ENCODE measurements around the gene NDUFAB1. TPM values are rescaled to one million over a fixed set of nuclear protein-coding genes. Genes with fewer than 3 reads are reported as not detected.

The NDUFAB1 gene
- total RNA-seq, 5 donors from 2014 or later (not counting 1 experiment from before 2014, with no cell fraction given) = 24.2 to 44.3 (median 41.0) TPM

GRCh38 chr16:23579371-23579770 lies 16.7 kb downstream of the NDUFAB1 start:
- Histone ChIP-seq H3K27ac (ENCODE audit: low read length) (no peak overlapping the region), H3K36me3 (ENCODE audit: control insufficient read depth in 2 of 2, extremely low read depth in 1 of 2, insufficient read depth in 1 of 2, low read length in 1 of 2) (peaks cover 0 to 37% of the 10 kb centered on the region in 2 donors), H3K9me3 (no peaks in the 10 kb centered on the region), H3K4me3 (ENCODE audit: control insufficient read depth in 1 of 2, extremely low read depth in 1 of 2, low read length in 1 of 2) (no peak overlapping the region), H3K4me1 (ENCODE audit: control insufficient read depth in 1 of 2, extremely low read depth in 1 of 2, insufficient read depth in 2 of 2, low read length in 2 of 2) (no peaks in the 10 kb centered on the region), H3K27me3 (replicated peaks in 1 of 2; ENCODE audit: control insufficient read depth in 2 of 2, extremely low read depth in 1 of 2, insufficient read depth in 2 of 2, low read length in 1 of 2) (no peaks in the 10 kb centered on the region)
- POLR2A ChIA-PET = no interaction called here
- ATAC-seq (replicated peaks in 1 of 4) (no peak), DNase-seq (no peak)
- Mint-ChIP-seq H3K27me3 (no peaks in the 10 kb centered on the region), H3K4me3 (no peak overlapping the region), H3K36me3 (peaks cover 28% of the 10 kb centered on the region), H3K9me3 (no peaks in the 10 kb centered on the region), H3K4me1 (no peaks in the 10 kb centered on the region), H3K27ac (no peak overlapping the region)
- WGBS (ENCODE audit: insufficient coverage) = no CpG with 5 or more reads among the region's 4 CpGs
- CTCF ChIA-PET = no interaction called here

GRCh38 chr16:23578101-23578830 lies 17.9 kb downstream of the NDUFAB1 start:
- DNase-seq (no peak), ATAC-seq (replicated peaks in 1 of 4) (no peak)
- POLR2A ChIA-PET = no interaction called here
- Histone ChIP-seq H3K4me1 (ENCODE audit: control insufficient read depth in 1 of 2, extremely low read depth in 1 of 2, insufficient read depth in 2 of 2, low read length in 2 of 2) (no peaks in the 10 kb centered on the region), H3K27ac (ENCODE audit: low read length) (no peak overlapping the region), H3K4me3 (ENCODE audit: control insufficient read depth in 1 of 2, extremely low read depth in 1 of 2, low read length in 1 of 2) (no peak overlapping the region), H3K9me3 (no peaks in the 10 kb centered on the region), H3K27me3 (replicated peaks in 1 of 2; ENCODE audit: control insufficient read depth in 2 of 2, extremely low read depth in 1 of 2, insufficient read depth in 2 of 2, low read length in 1 of 2) (no peaks in the 10 kb centered on the region), H3K36me3 (ENCODE audit: control insufficient read depth in 2 of 2, extremely low read depth in 1 of 2, insufficient read depth in 1 of 2, low read length in 1 of 2) (peaks cover 0 to 35% of the 10 kb centered on the region in 2 donors)
- WGBS (ENCODE audit: insufficient coverage) = 100% methylated on average over 2 of the region's 5 CpGs
- no peaks in the 10 kb centered on the region for H3K4me1 Mint-ChIP-seq
- CTCF ChIA-PET = no interaction called here
- peaks cover 24% of the 10 kb centered on the region for H3K36me3 Mint-ChIP-seq
- no peak overlapping the region for H3K27ac Mint-ChIP-seq
- no peak overlapping the region for H3K4me3 Mint-ChIP-seq
- no peaks in the 10 kb centered on the region for H3K9me3 Mint-ChIP-seq
- no peaks in the 10 kb centered on the region for H3K27me3 Mint-ChIP-seq

- Mint-ChIP-seq H3K36me3 (peaks cover 24% of the 10 kb centered on the region), H3K27ac (no peak overlapping the region)
- POLR2A ChIA-PET = no interaction called here
Measured at GRCh38 chr16:23577493-23577892, 18.6 kb downstream of the NDUFAB1 start.

GRCh38 chr16:23575834-23576233 lies 20.3 kb downstream of the NDUFAB1 start:
- WGBS (ENCODE audit: insufficient coverage) = no CpG with 5 or more reads among the region's 3 CpGs
- H3K4me3 Mint-ChIP-seq = no peak overlapping the region
- peaks cover 30% of the 10 kb centered on the region for H3K36me3 Mint-ChIP-seq
- no peak overlapping the region for H3K27ac ChIP-seq (ENCODE audit: low read length)
- no peaks in the 10 kb centered on the region for H3K9me3 Mint-ChIP-seq
- no peak for ATAC-seq (replicated peaks in 1 of 4)
- peaks cover 0 to 3% (median 0%) of the 10 kb centered on the region in 3 donors for H3K4me1 Mint-ChIP-seq
- no peaks in the 10 kb centered on the region for H3K9me3 ChIP-seq
- POLR2A ChIA-PET = no interaction called here
- DNase-seq = no peak
- H3K27ac Mint-ChIP-seq = no peak overlapping the region
- CTCF ChIA-PET = interaction anchor here in 1 of 2 donors (1.7 kb wide), 1 partner anchor 21 kb away, joined by 4 read pairs; the partner anchor contains the start of gene NDUFAB1
- H3K36me3 ChIP-seq (ENCODE audit: control insufficient read depth in 2 of 2, extremely low read depth in 1 of 2, insufficient read depth in 1 of 2, low read length in 1 of 2) = peaks cover 8 to 48% of the 10 kb centered on the region in 2 donors
- no peaks in the 10 kb centered on the region for H3K4me1 ChIP-seq (ENCODE audit: control insufficient read depth in 1 of 2, extremely low read depth in 1 of 2, insufficient read depth in 2 of 2, low read length in 2 of 2)
- H3K4me3 ChIP-seq (ENCODE audit: control insufficient read depth in 1 of 2, extremely low read depth in 1 of 2, low read length in 1 of 2) = no peak overlapping the region
- no peaks in the 10 kb centered on the region for H3K27me3 ChIP-seq (replicated peaks in 1 of 2; ENCODE audit: control insufficient read depth in 2 of 2, extremely low read depth in 1 of 2, insufficient read depth in 2 of 2, low read length in 1 of 2)
- H3K27me3 Mint-ChIP-seq = no peaks in the 10 kb centered on the region

More at GRCh38 chr16:23577493-23577892, 18.6 kb downstream of the NDUFAB1 start:
- DNase-seq (no peak), ATAC-seq (replicated peaks in 1 of 4) (no peak)
- no peak overlapping the region for H3K27ac ChIP-seq (ENCODE audit: low read length)
- no peak overlapping the region for H3K4me3 ChIP-seq (ENCODE audit: control insufficient read depth in 1 of 2, extremely low read depth in 1 of 2, low read length in 1 of 2)
- H3K4me1 ChIP-seq (ENCODE audit: control insufficient read depth in 1 of 2, extremely low read depth in 1 of 2, insufficient read depth in 2 of 2, low read length in 2 of 2) = no peaks in the 10 kb centered on the region
- CTCF ChIA-PET = no interaction called here
- H3K4me3 Mint-ChIP-seq = no peak overlapping the region
- 90% methylated on average over 1 of the region's 2 CpGs for WGBS (ENCODE audit: insufficient coverage)
- no peaks in the 10 kb centered on the region for H3K27me3 Mint-ChIP-seq
- H3K9me3 ChIP-seq = no peaks in the 10 kb centered on the region
- H3K27me3 ChIP-seq (replicated peaks in 1 of 2; ENCODE audit: control insufficient read depth in 2 of 2, extremely low read depth in 1 of 2, insufficient read depth in 2 of 2, low read length in 1 of 2) = no peaks in the 10 kb centered on the region
- no peaks in the 10 kb centered on the region for H3K4me1 Mint-ChIP-seq
- H3K36me3 ChIP-seq (ENCODE audit: control insufficient read depth in 2 of 2, extremely low read depth in 1 of 2, insufficient read depth in 1 of 2, low read length in 1 of 2) = peaks cover 1 to 42% of the 10 kb centered on the region in 2 donors
- no peaks in the 10 kb centered on the region for H3K9me3 Mint-ChIP-seq

GRCh38 chr16:23573817-23574216 lies 22.3 kb downstream of the NDUFAB1 start:
- Histone ChIP-seq H3K4me1 (ENCODE audit: control insufficient read depth in 1 of 2, extremely low read depth in 1 of 2, insufficient read depth in 2 of 2, low read length in 2 of 2) (no peaks in the 10 kb centered on the region), H3K4me3 (ENCODE audit: control insufficient read depth in 1 of 2, extremely low read depth in 1 of 2, low read length in 1 of 2) (no peak overlapping the region), H3K36me3 (ENCODE audit: control insufficient read depth in 2 of 2, extremely low read depth in 1 of 2, insufficient read depth in 1 of 2, low read length in 1 of 2) (peaks cover 8 to 48% of the 10 kb centered on the region in 2 donors), H3K27me3 (replicated peaks in 1 of 2; ENCODE audit: control insufficient read depth in 2 of 2, extremely low read depth in 1 of 2, insufficient read depth in 2 of 2, low read length in 1 of 2) (no peaks in the 10 kb centered on the region), H3K9me3 (no peaks in the 10 kb centered on the region), H3K27ac (ENCODE audit: low read length) (no peak overlapping the region)
- no peaks in the 10 kb centered on the region for H3K9me3 Mint-ChIP-seq
- ChIA-PET POLR2A (no interaction called here), CTCF (no interaction called here)
- ATAC-seq (replicated peaks in 1 of 4) (no peak), DNase-seq (no peak)
- no peak overlapping the region for H3K27ac Mint-ChIP-seq
- 64% methylated on average over 4 of the region's 5 CpGs for WGBS (ENCODE audit: insufficient coverage)
- H3K4me3 Mint-ChIP-seq = no peak overlapping the region
- peaks cover 0 to 3% (median 0%) of the 10 kb centered on the region in 3 donors for H3K4me1 Mint-ChIP-seq
- no peaks in the 10 kb centered on the region for H3K27me3 Mint-ChIP-seq
- H3K36me3 Mint-ChIP-seq = peaks cover 26% of the 10 kb centered on the region

- Mint-ChIP-seq H3K4me3 (no peak overlapping the region), H3K27me3 (no peaks in the 10 kb centered on the region), H3K27ac (no peak overlapping the region), H3K4me1 (peaks cover 0 to 3% (median 0%) of the 10 kb centered on the region in 3 donors), H3K9me3 (no peaks in the 10 kb centered on the region), H3K36me3 (peaks cover 27% of the 10 kb centered on the region)
- no peaks in the 10 kb centered on the region for H3K4me1 ChIP-seq (ENCODE audit: control insufficient read depth in 1 of 2, extremely low read depth in 1 of 2, insufficient read depth in 2 of 2, low read length in 2 of 2)
- 96% methylated on average over 7 of the region's 9 CpGs for WGBS (ENCODE audit: insufficient coverage)
- H3K4me3 ChIP-seq (ENCODE audit: control insufficient read depth in 1 of 2, extremely low read depth in 1 of 2, low read length in 1 of 2) = no peak overlapping the region
- CTCF ChIA-PET = no interaction called here
- no peak overlapping the region for H3K27ac ChIP-seq (ENCODE audit: low read length)
- H3K9me3 ChIP-seq = no peaks in the 10 kb centered on the region
- ATAC-seq (replicated peaks in 1 of 4) (no peak), DNase-seq (no peak)
- POLR2A ChIA-PET = no interaction called here
- H3K27me3 ChIP-seq (replicated peaks in 1 of 2; ENCODE audit: control insufficient read depth in 2 of 2, extremely low read depth in 1 of 2, insufficient read depth in 2 of 2, low read length in 1 of 2) = no peaks in the 10 kb centered on the region
- peaks cover 8 to 52% of the 10 kb centered on the region in 2 donors for H3K36me3 ChIP-seq (ENCODE audit: control insufficient read depth in 2 of 2, extremely low read depth in 1 of 2, insufficient read depth in 1 of 2, low read length in 1 of 2)
Measured at GRCh38 chr16:23572394-23572793, 23.7 kb downstream of the NDUFAB1 start.

Measured in T-cell (primary cell).